Measurements from ENCODE around the gene REEP1. TPM values are rescaled to one million over a fixed set of nuclear protein-coding genes. Genes with fewer than 3 reads are reported as not detected.
A peak's percentile ranks its signal among the peaks of the same experiment; 100 is the strongest.

The REEP1 gene
- total and polyA plus RNA-seq, 9 of the 15 experiments (the other 6 are each of a cell fraction or from before 2014, with no cell fraction given) = 0.11 to 0.67 (median 0.13) TPM

DNA sequence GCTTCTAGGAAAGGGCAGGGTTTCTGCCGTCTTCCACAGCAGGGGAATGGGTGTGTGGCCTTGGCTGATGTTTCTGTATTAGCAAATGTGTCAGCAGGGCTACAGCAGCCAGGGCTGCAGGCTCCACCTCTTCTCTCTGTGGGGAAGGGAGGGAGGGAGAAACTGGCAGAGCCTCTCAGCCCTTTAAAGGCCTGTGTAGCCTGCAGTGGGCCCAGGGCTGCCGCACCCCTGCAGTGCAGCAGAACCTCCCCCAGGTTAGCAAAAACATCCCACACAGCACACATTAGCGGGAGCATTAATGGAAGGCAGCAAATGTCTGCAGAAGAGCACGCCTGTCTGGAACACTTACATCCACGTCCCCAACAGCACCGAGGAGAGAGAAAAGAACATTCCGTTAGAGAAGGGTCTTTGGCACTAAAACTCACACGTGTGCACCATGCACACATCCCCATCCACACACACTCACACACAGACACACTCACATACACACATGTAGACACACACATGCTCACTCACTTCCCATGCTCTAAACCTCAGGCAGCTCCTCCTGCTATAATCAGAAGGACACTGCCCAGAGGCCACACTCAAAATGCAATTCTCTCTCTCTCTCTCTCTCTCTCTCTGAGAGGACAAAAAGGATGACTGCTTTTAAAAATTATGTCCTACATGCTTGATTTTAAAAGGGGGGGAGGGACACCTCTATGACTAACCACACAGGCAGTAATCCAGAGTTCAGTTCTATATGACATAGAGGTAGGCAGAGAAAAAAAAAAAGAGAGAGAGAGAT lies 114.1 kb downstream of the REEP1 start:
- no peak for FAIRE-seq
- BruUV-seq (replicated peaks) = no TSS peak

More for the DNA sequence above, 114.1 kb downstream of the REEP1 start:
- no peaks in the 10 kb centered on the region for H3K36me3 ChIP-seq (ENCODE audit: control insufficient read depth, insufficient read depth, low read length)
- ChIA-PET CTCF (ENCODE audit: low intra/inter-chr PET ratio) (no interaction called here), POLR2A (interaction anchor here (0.7 kb wide), 1 partner anchor 8 kb away, joined by 3 read pairs; no protein-coding TSS in a partner anchor)
- H4K20me1 ChIP-seq (replicated peaks; ENCODE audit: control insufficient read depth, insufficient read depth, low read length) = peaks cover 2% of the 10 kb centered on the region; the same call in 1 of the 2 replicates
- no peak for DNase-seq (ENCODE audit: extremely low read depth in 1 of 4, low spot score in 3 of 4)
- H3K4me2 ChIP-seq (ENCODE audit: insufficient read depth, low read length) = no peak overlapping the region
- in situ Hi-C loops (cut with MboI) (no loop called here), intact Hi-C loops (cut with micrococcal nuclease) (loop anchor here (5.0 to 10.0 kb wide), 2 partner anchors 136 to 399 kb away; no protein-coding TSS in a partner anchor)
- H3K9me1 ChIP-seq (ENCODE audit: control insufficient read depth, insufficient read depth, low read length) = no peaks in the 10 kb centered on the region
- WGBS (ENCODE audit: insufficient coverage, low coverage, missing lambda C conversion rate) = 29% methylated on average over 6 of the region's 8 CpGs
- peak; percentile 16; the same call in 2 of the 3 replicates for ATAC-seq
- peaks cover 4 to 14% of the 10 kb centered on the region in 2 experiments; a peak in 2 of 5 replicates for H3K27me3 ChIP-seq (ENCODE audit: control insufficient read depth in 2 of 2, insufficient read depth in 2 of 2, low read length in 2 of 2)
- H3K9me3 ChIP-seq (replicated peaks; ENCODE audit: control insufficient read depth, insufficient read depth, low read depth, low read length) = no peaks in the 10 kb centered on the region
- no peak overlapping the region for H3K4me3 ChIP-seq
- H3K9ac ChIP-seq (ENCODE audit: insufficient read depth in 1 of 2, low read depth in 2 of 2, low read length in 2 of 2) = 0 out of 4 replicates have a peak overlapping the region, but pooled peaks of 1 of the 2 experiments have one; percentile 19
- peaks cover 7 to 10% of the 10 kb centered on the region in 2 experiments; a peak in 3 of 5 replicates for H3K4me1 ChIP-seq (replicated peaks in 1 of 2; ENCODE audit: control insufficient read depth in 2 of 2, insufficient read depth in 2 of 2, low read length in 2 of 2)
- TF ChIP-seq, protein P1, sequence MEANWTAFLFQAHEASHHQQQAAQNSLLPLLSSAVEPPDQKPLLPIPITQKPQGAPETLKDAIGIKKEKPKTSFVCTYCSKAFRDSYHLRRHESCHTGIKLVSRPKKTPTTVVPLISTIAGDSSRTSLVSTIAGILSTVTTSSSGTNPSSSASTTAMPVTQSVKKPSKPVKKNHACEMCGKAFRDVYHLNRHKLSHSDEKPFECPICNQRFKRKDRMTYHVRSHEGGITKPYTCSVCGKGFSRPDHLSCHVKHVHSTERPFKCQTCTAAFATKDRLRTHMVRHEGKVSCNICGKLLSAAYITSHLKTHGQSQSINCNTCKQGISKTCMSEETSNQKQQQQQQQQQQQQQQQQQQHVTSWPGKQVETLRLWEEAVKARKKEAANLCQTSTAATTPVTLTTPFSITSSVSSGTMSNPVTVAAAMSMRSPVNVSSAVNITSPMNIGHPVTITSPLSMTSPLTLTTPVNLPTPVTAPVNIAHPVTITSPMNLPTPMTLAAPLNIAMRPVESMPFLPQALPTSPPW (CRISPR knock-in tag; IDR thresholded peaks at IDR 0.05) = peak; percentile 34; the same call in 1 of the 2 replicates
- no peak for TF ChIP-seq ATF6 (CRISPR knock-in tag; IDR thresholded peaks at IDR 0.05)
- H2AFZ ChIP-seq (ENCODE audit: low read depth, low read length) = no peak overlapping the region
- H3K27ac ChIP-seq (ENCODE audit: extremely low read depth, low read depth, low read length) = no peak overlapping the region
- H3K79me2 ChIP-seq (ENCODE audit: control insufficient read depth, insufficient read depth, low read length) = no peaks in the 10 kb centered on the region
